IMR-90 (cell line): ENCODE measurements around the gene SNX5. TPM values are rescaled to one million over a fixed set of nuclear protein-coding genes. Genes with fewer than 3 reads are reported as not detected.

Experiments
- ATAC-seq: fragments of 200-7000 bp; cut with Tn5 transposase; 2 replicates; pipeline ENCODE4 v1.9.1; 2020; ENCODE audit warnings: low read depth, mild to moderate bottlenecking, moderate library complexity
- BruUV-seq: library from RNA; stranded (reverse); fragments of 400-500 nt; replicated peaks from 2 replicates; lab custom pipeline; 2021; lab: Mats Ljungman, UMichigan
- CTCF ChIA-PET: fragments of 300-600 bp; formaldehyde crosslinking; extraction: SDS; loops from one replicate; lab custom pipeline; 2021; ENCODE audit warnings: antibody characterized with exemption; lab: Yijun Ruan, JAX
- POLR2A ChIA-PET: fragments of 300-600 bp; sonication (Branson Sonifier 250); formaldehyde crosslinking; loops from one replicate; lab custom pipeline; 2022; ENCODE audit warnings: antibody characterized with exemption; ENCODE audit not compliant: unreplicated experiment; lab: Charles Lee
- DNase-seq: peaks from one replicate; pipeline ENCODE4 v3.0.0; 2013
- H2AFZ ChIP-seq: replicated peaks from 2 replicates; pipeline ENCODE3; 2013; ENCODE audit warnings: low read length, mild to moderate bottlenecking; ENCODE audit not compliant: poor library complexity
- H2AK5ac ChIP-seq: 2 replicates; pipeline ENCODE4 v1.6.1; 2013; ENCODE audit warnings: low read depth, low read length, inconsistent platforms
- H2AK9ac ChIP-seq: replicated peaks from 2 replicates; pipeline ENCODE3; 2013; ENCODE audit warnings: mild to moderate bottlenecking, low read depth, low read length, moderate library complexity; ENCODE audit not compliant: poor library complexity
- H2BK120ac ChIP-seq: 2 replicates; pipeline ENCODE4 v1.6.1; 2013; ENCODE audit warnings: low read depth, low read length, inconsistent platforms
- H2BK15ac ChIP-seq: 3 replicates; pipeline ENCODE4 v1.6.1; 2013; ENCODE audit warnings: low read depth, low read length, inconsistent platforms
- H2BK20ac ChIP-seq: 2 replicates; pipeline ENCODE4 v1.6.1; 2013; ENCODE audit warnings: low read depth, mild to moderate bottlenecking, inconsistent platforms, low read length, moderate library complexity
- H2BK5ac ChIP-seq: 2 replicates; pipeline ENCODE4 v1.6.1; 2013; ENCODE audit warnings: mild to moderate bottlenecking, low read depth, low read length, inconsistent platforms; ENCODE audit not compliant: poor library complexity, severe bottlenecking
- H3K14ac ChIP-seq: replicated peaks from 2 replicates; pipeline ENCODE4 v1.6.1; 2013; ENCODE audit warnings: low read depth, low read length, inconsistent platforms
- H3K18ac ChIP-seq: 2 replicates; pipeline ENCODE4 v1.6.1; 2013; ENCODE audit warnings: low read depth, low read length, control low read depth
- H3K23ac ChIP-seq: 2 replicates; pipeline ENCODE4 v1.6.1; 2013; ENCODE audit warnings: low read depth, low read length, inconsistent platforms
- H3K27ac ChIP-seq: 2 replicates; pipeline ENCODE4 v1.5.1; 2013; ENCODE audit warnings: mild to moderate bottlenecking, control low read depth, low read length; ENCODE audit not compliant: insufficient read depth
- H3K27me3 ChIP-seq: 2 replicates; pipeline ENCODE4 v1.6.1; 2013; ENCODE audit warnings: low read length; ENCODE audit not compliant: control insufficient read depth, insufficient read depth
- H3K36me3 ChIP-seq: 2 replicates; pipeline ENCODE4 v1.6.1; 2013; ENCODE audit warnings: low read length, mixed read lengths; ENCODE audit not compliant: control insufficient read depth, insufficient read depth
- H3K4ac ChIP-seq: 2 replicates; pipeline ENCODE4 v1.6.1; 2013; ENCODE audit warnings: low read depth, low read length, inconsistent platforms
- H3K4me1 ChIP-seq: 2 replicates; pipeline ENCODE4 v1.6.1; 2013; ENCODE audit warnings: low read length, mixed read lengths; ENCODE audit not compliant: control insufficient read depth, insufficient read depth
- H3K4me2 ChIP-seq: 2 replicates; pipeline ENCODE4 v1.6.1; 2013; ENCODE audit warnings: low read depth, mild to moderate bottlenecking, control low read depth, low read length, moderate library complexity
- H3K4me3 ChIP-seq: 2 replicates; pipeline ENCODE4 v1.5.1; 2013; ENCODE audit warnings: low read depth, mild to moderate bottlenecking, control low read depth, low read length, moderate library complexity; ENCODE audit not compliant: insufficient read depth
- H3K56ac ChIP-seq: 2 replicates; pipeline ENCODE4 v1.6.1; 2013; ENCODE audit warnings: low read length, inconsistent platforms; ENCODE audit not compliant: insufficient read depth; ENCODE audit errors: extremely low read depth
- H3K79me1 ChIP-seq, 2 experiments: 2 replicates each; pipeline ENCODE4 v1.6.1; 2013; ENCODE audit warnings: low read length in 2 of 2, inconsistent platforms in 1 of 2, low read depth in 1 of 2
- H3K9ac ChIP-seq: 2 replicates; pipeline ENCODE4 v1.6.1; 2013; ENCODE audit warnings: low read depth, low read length, control low read depth
- H3K9me1 ChIP-seq: 2 replicates; pipeline ENCODE4 v1.6.1; 2013; ENCODE audit warnings: low read length, inconsistent platforms; ENCODE audit not compliant: insufficient read depth
- H3K9me3 ChIP-seq: 2 replicates; pipeline ENCODE4 v1.6.1; 2013; ENCODE audit warnings: low read length; ENCODE audit not compliant: control insufficient read depth, insufficient read depth
- H4K20me1 ChIP-seq: 2 replicates; pipeline ENCODE4 v1.6.1; 2013; ENCODE audit warnings: low read length, inconsistent platforms; ENCODE audit not compliant: insufficient read depth
- H4K5ac ChIP-seq: 2 replicates; pipeline ENCODE4 v1.6.1; 2013; ENCODE audit warnings: mild to moderate bottlenecking, low read depth, low read length, control low read depth
- H4K8ac ChIP-seq, 2 experiments: 2 replicates each; pipeline ENCODE4 v1.6.1; 2013; ENCODE audit warnings: low read depth in 2 of 2, low read length in 2 of 2, control low read depth in 1 of 2, inconsistent platforms in 1 of 2
- H4K91ac ChIP-seq: 2 replicates; pipeline ENCODE4 v1.6.1; 2013; ENCODE audit warnings: low read depth, low read length, inconsistent platforms; ENCODE audit not compliant: insufficient read depth
- ELK1 ChIP-seq: fragments of 150-350 bp; IDR thresholded peaks from 2 replicates; pipeline ENCODE4 v1.6.1; 2016; ENCODE audit warnings: low read depth, mild to moderate bottlenecking, low read length, moderate library complexity, borderline replicate concordance
- RAD21 ChIP-seq: IDR thresholded peaks from 2 replicates; pipeline ENCODE4 v1.6.1; 2012; ENCODE audit warnings: low read length, improper control_type of control experiment
- RCOR1 ChIP-seq: IDR thresholded peaks from 2 replicates; pipeline ENCODE4 v1.6.1; 2012; ENCODE audit warnings: mild to moderate bottlenecking, low read length, improper control_type of control experiment; ENCODE audit not compliant: insufficient replicate concordance
- USF2 ChIP-seq: fragments of 150-350 bp; IDR thresholded peaks from 2 replicates; pipeline ENCODE4 v1.6.1; 2017; ENCODE audit warnings: mild to moderate bottlenecking, antibody characterized with exemption, low read length, low read depth
- WGBS, 2 experiments: methylation state at CpG; one replicate each; pipeline versions ENCODE4 v1.1.5 to v1.1.7; 2013; ENCODE audit warnings: missing lambda C conversion rate in 2 of 2; ENCODE audit not compliant: insufficient read length in 1 of 2; ENCODE audit errors: extremely low coverage in 2 of 2; 5-methylcytosine and 5-hydroxymethylcytosine counted together
- dilution Hi-C: fragments of 300-500 bp; cut with HindIII; formaldehyde crosslinking; loops from one replicate; pipeline ENCODE4 v1.14.3; 2018; ENCODE audit warnings: low sequenced_read_pairs; ENCODE audit not compliant: unreplicated experiment
- in situ Hi-C: fragments of 300-500 bp; cut with MboI; formaldehyde crosslinking; loops from 3 replicates; pipeline ENCODE4 v1.14.3; 2019; ENCODE audit warnings: low sequenced_read_pairs, inconsistent platforms, mixed read lengths
- intact Hi-C: fragments of 100-400 bp; cut with micrococcal nuclease; formaldehyde crosslinking; loops from 2 replicates; pipeline ENCODE4 v1.10.0; 2022
- polyA plus RNA-seq, 3 experiments: library from polyadenylated mRNA; depleted of rRNA; stranded (reverse); fragments of >200 nt; gene quantifications; 2 replicates each; pipeline ENCODE4 v1.2.3, GENCODE V29; 2012; ENCODE audit warnings: low replicate concordance in 1 of 3
- total RNA-seq: library from RNA; depleted of rRNA; stranded (reverse); fragments of >200 nt; gene quantifications from 2 replicates; pipeline ENCODE4 v1.2.3, GENCODE V29; 2012

The SNX5 gene
- total and polyA plus RNA-seq, 2 of the 4 experiments (the other 2 are of a cell fraction), result 65.4 to 92.8 TPM

DNA sequence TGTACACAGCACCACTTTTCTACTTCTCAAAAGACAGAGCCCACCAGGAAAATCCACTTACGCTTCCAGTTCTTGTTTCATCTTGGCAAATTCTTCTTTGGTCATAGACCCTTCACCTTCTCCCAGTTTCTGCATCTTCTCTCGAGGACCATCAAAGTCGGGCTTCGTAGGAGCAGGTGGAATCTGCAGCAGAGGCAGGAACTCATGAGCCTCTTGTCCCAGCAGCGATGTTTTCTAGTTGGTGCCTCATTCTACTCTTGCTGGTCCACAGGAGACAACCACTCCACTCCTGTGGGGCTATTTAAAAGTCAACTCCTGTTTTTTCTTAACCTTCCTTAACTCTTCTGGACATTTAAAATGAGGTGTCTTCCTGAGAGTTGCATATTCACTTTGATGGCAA lies 14.7 kb downstream of the SNX5 start:
- Histone ChIP-seq H2BK120ac (no peak overlapping the region), H3K9me1 (peaks cover 6% of the 10 kb centered on the region), H4K91ac (no peak overlapping the region), H3K36me3 (peaks cover 58% of the 10 kb centered on the region), H3K27ac (no peak overlapping the region), H2BK20ac (no peak overlapping the region), H3K4ac (no peak overlapping the region), H2AK9ac (no peak overlapping the region), H3K9ac (no peak overlapping the region), H2AFZ (no peak overlapping the region), H3K14ac (no peak overlapping the region), H3K23ac (no peak overlapping the region), H3K79me1 (peaks cover 32 to 74% of the 10 kb centered on the region in 2 experiments), H2BK15ac (no peak overlapping the region), H4K20me1 (peaks cover 55% of the 10 kb centered on the region), H3K4me3 (no peak overlapping the region), H3K27me3 (no peaks in the 10 kb centered on the region), H3K56ac (no peak overlapping the region), H3K4me2 (no peak overlapping the region), H3K18ac (no peak overlapping the region), H4K8ac (no peak overlapping the region; a peak in 1 of 4 replicates), H3K4me1 (peaks cover 12% of the 10 kb centered on the region), H4K5ac (no peak overlapping the region), H2AK5ac (no peak overlapping the region), H3K9me3 (no peaks in the 10 kb centered on the region), H2BK5ac (no peak overlapping the region)
- intact Hi-C loops, result no loop called here
- in situ Hi-C loops, result no loop called here
- CTCF ChIA-PET, result no interaction called here
- no CpG with 5 or more reads among the region's 5 CpGs for WGBS, 2 experiments
- dilution Hi-C loops, result no loop called here
- no TSS peak for BruUV-seq
- DNase-seq (no peak), ATAC-seq (no peak)
- POLR2A ChIA-PET, result no interaction called here
- TF ChIP-seq RAD21 (no peak), RCOR1 (no peak), USF2 (no peak), ELK1 (no peak)
